Adrenal gland (tissue), 5 donors: ENCODE results near the gene THUMPD2.

Source experiments
- CTCF ChIP-seq, 6 experiments: fragments of 450-650 bp in 4 of 6; fragments of 200-600 bp in 2 of 6; sonication (generic) in 1 of 6; IDR thresholded peaks; 1 replicate in 5 of 6; 2 replicates in 1 of 6; pipeline versions ENCODE4 v1.5.1 to v1.8.0; 2016 to 2021; ENCODE audit warnings: antibody characterized with exemption in 6 of 6, mild to moderate bottlenecking in 2 of 6, moderate library complexity in 1 of 6
- POLR2A ChIP-seq, 2 donors: fragments of 450-650 bp; IDR thresholded peaks; one replicate each; pipeline ENCODE4 v1.6.1; 2017; ENCODE audit warnings: antibody characterized with exemption in 2 of 2, mild to moderate bottlenecking in 2 of 2, moderate library complexity in 1 of 2
- donor health status: DM: no; HTN: no; CAD: no.

DNA sequence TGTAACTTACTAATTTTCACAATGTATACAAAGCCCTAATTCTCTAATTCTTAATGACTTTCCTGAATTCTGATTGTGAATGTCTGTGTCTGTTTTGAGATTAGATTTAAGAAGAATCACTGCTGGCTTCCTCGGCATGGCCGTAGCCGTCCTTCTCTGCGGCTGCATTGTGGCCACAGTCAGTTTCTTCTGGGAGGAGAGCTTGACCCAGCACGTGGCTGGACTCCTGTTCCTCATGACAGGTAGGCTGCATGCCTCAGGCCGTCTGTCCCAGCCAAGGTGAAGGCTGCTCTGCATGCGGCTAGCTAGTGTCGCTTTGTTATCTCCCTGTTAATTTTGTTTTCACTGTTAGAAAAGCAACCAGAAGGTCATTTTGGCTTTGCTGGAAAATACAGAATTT, 72.1 kb downstream of the THUMPD2 start:
- TF ChIP-seq CTCF (IDR thresholded peaks at IDR 0.05) (no peak), POLR2A (IDR thresholded peaks at IDR 0.05) (no peak)
